GM19438 (cell line): ENCODE results near the gene TEKT1.
"Not testable (repeated sequence)": the region's sequence is repeated elsewhere in the genome, so short reads cannot be mapped to it uniquely, and the experiment has no call there.

Experiments used
- ATAC-seq: cut with Tn5 transposase; IDR thresholded peaks from one replicate; pipeline ENCODE4 v1.9.1; 2021; ENCODE audit warnings: low read depth; ENCODE audit not compliant: unreplicated experiment

Gene TEKT1

GRCh38 chr17:6818938-6819337 is 12.6 kb downstream of the TEKT1 start:
- no peak for ATAC-seq

- ATAC-seq, result not testable (repeated sequence)
Measured at GRCh38 chr17:6816368-6816767, 15.2 kb downstream of the TEKT1 start.

GRCh38 chr17:6815775-6816174 is 15.8 kb downstream of the TEKT1 start:
- no peak for ATAC-seq

GRCh38 chr17:6812295-6812694 is 19.2 kb downstream of the TEKT1 start:
- ATAC-seq, result no peak

- no peak for ATAC-seq
Measured at GRCh38 chr17:6811510-6811909, 20.0 kb downstream of the TEKT1 start.

GRCh38 chr17:6800422-6801027 is 31.0 kb downstream of the TEKT1 start:
- no peak for ATAC-seq

GRCh38 chr17:6799738-6800137 is 31.8 kb downstream of the TEKT1 start:
- ATAC-seq, result no peak

GRCh38 chr17:6797718-6798351 is 33.7 kb downstream of the TEKT1 start:
- no peak for ATAC-seq

GRCh38 chr17:6796887-6797490 is 34.5 kb downstream of the TEKT1 start:
- ATAC-seq, result no peak

GRCh38 chr17:6796017-6796886 is 35.3 kb downstream of the TEKT1 start:
- ATAC-seq, result no peak

- ATAC-seq, result no peak
Measured at GRCh38 chr17:6793748-6794493, 37.6 kb downstream of the TEKT1 start.

GRCh38 chr17:6789146-6789545 is 42.4 kb downstream of the TEKT1 start:
- no peak for ATAC-seq

- ATAC-seq, result no peak
Measured at GRCh38 chr17:6787081-6787693, 44.3 kb downstream of the TEKT1 start.

- no peak for ATAC-seq
Measured at GRCh38 chr17:6786618-6787017, 44.9 kb downstream of the TEKT1 start.

- ATAC-seq, result no peak
Measured at GRCh38 chr17:6782244-6782643, 49.3 kb downstream of the TEKT1 start.

- no peak for ATAC-seq
Measured at GRCh38 chr17:6780886-6781285, 50.6 kb downstream of the TEKT1 start.

- ATAC-seq, result no peak
Measured at GRCh38 chr17:6780001-6780400, 51.5 kb downstream of the TEKT1 start.

- no peak for ATAC-seq
Measured at GRCh38 chr17:6779411-6779810, 52.1 kb downstream of the TEKT1 start.

GRCh38 chr17:6775871-6776405 is 55.6 kb downstream of the TEKT1 start, which contains the start of gene FBXO39:
FBXO39 (plus strand) TSS chr17:6776215; CDS start chr17:6779869, 3,654 bp downstream.
- ATAC-seq, result no peak

GRCh38 chr17:6774906-6775305 is 56.6 kb downstream of the TEKT1 start:
- ATAC-seq, result not testable (repeated sequence)
